ENCODE data around the gene RAET1L. TPM values are rescaled to one million over a fixed set of nuclear protein-coding genes. Genes with fewer than 3 reads are reported as not detected.
"Not testable (repeated sequence)": the region's sequence is repeated elsewhere in the genome, so short reads cannot be mapped to it uniquely, and the experiment has no call there.

Gene RAET1L
- not detected for total RNA-seq

GRCh38 chr6:150025201-150025917, at the start of gene RAET1L:
Gene RAET1L, minus strand, starts transcription at chr6:150025532. Its CDS starts 61 bp downstream, at chr6:150025471.
- no peaks in the 10 kb centered on the region for H3K36me3 ChIP-seq
- H3K27me3 ChIP-seq = peaks cover 0 to 8% of the 10 kb centered on the region in 2 donors
- peaks cover 0 to 16% (median 3%) of the 10 kb centered on the region in 4 donors for H3K4me1 ChIP-seq
- peak within 1 kb of the TSS in 3 of 4 donors; percentile 8 to 30 (median 22) for H3K4me3 ChIP-seq
- H3K27ac ChIP-seq = no peak within 1 kb of the TSS
- TF ChIP-seq POLR2A (IDR thresholded peaks at IDR 0.05) (no peak), CTCF (IDR thresholded peaks at IDR 0.05) (no peak)
- H3K9me3 ChIP-seq = no peaks in the 10 kb centered on the region
- DNase-seq = peak in 1 of 3 donors; percentile 47

GRCh38 chr6:150075034-150075421, 49.7 kb upstream of the RAET1L start:
- Histone ChIP-seq H3K4me3 (no peak overlapping the region), H3K36me3 (no peaks in the 10 kb centered on the region), H3K9me3 (no peaks in the 10 kb centered on the region), H3K27me3 (no peaks in the 10 kb centered on the region), H3K27ac (no peak overlapping the region), H3K4me1 (peaks cover 0 to 5% (median 0%) of the 10 kb centered on the region in 4 donors)
- no peak for DNase-seq
- no peak for TF ChIP-seq CTCF (IDR thresholded peaks at IDR 0.05)
- no peak for TF ChIP-seq POLR2A (IDR thresholded peaks at IDR 0.05)

- H3K36me3 ChIP-seq, DNase-seq, H3K4me3 ChIP-seq, H3K27me3 ChIP-seq, H3K9me3 ChIP-seq, H3K4me1 ChIP-seq, H3K27ac ChIP-seq: not testable (repeated sequence)
Measured at GRCh38 chr6:150074396-150075033, 49.2 kb upstream of the RAET1L start.

GRCh38 chr6:150072201-150072600, 46.9 kb upstream of the RAET1L start:
- no peaks in the 10 kb centered on the region for H3K36me3 ChIP-seq
- no peak overlapping the region for H3K27ac ChIP-seq
- DNase-seq = peak in 2 of 3 donors; percentile 92 to 94
- H3K4me1 ChIP-seq = peaks cover 0 to 11% (median 0%) of the 10 kb centered on the region in 4 donors
- H3K4me3 ChIP-seq = no peak overlapping the region
- no peaks in the 10 kb centered on the region for H3K27me3 ChIP-seq
- H3K9me3 ChIP-seq = no peaks in the 10 kb centered on the region
- TF ChIP-seq CTCF (IDR thresholded peaks at IDR 0.05) (no peak), POLR2A (IDR thresholded peaks at IDR 0.05) (no peak)

- TF ChIP-seq POLR2A (IDR thresholded peaks at IDR 0.05) (no peak), CTCF (IDR thresholded peaks at IDR 0.05) (no peak)
- no peak overlapping the region for H3K4me3 ChIP-seq
- no peaks in the 10 kb centered on the region for H3K36me3 ChIP-seq
- peaks cover 0 to 11% (median 0%) of the 10 kb centered on the region in 4 donors for H3K4me1 ChIP-seq
- no peak overlapping the region for H3K27ac ChIP-seq
- DNase-seq = no peak
- H3K27me3 ChIP-seq = no peaks in the 10 kb centered on the region
- H3K9me3 ChIP-seq = no peaks in the 10 kb centered on the region
Measured at GRCh38 chr6:150070236-150070818, 45.0 kb upstream of the RAET1L start.

GRCh38 chr6:150069706-150070105, 44.4 kb upstream of the RAET1L start:
- H3K36me3 ChIP-seq = no peaks in the 10 kb centered on the region
- TF ChIP-seq POLR2A (IDR thresholded peaks at IDR 0.05) (no peak), CTCF (IDR thresholded peaks at IDR 0.05) (no peak)
- no peaks in the 10 kb centered on the region for H3K9me3 ChIP-seq
- no peak overlapping the region for H3K27ac ChIP-seq
- H3K4me1 ChIP-seq = peaks cover 0 to 11% (median 0%) of the 10 kb centered on the region in 4 donors
- H3K4me3 ChIP-seq = peak overlapping the region in 3 of 4 donors; percentile 65 to 69 (median 67)
- no peak for DNase-seq
- H3K27me3 ChIP-seq = no peaks in the 10 kb centered on the region

Measured in Peyer's patch (tissue), 4 donors.